ENCODE results near the gene DMRTC2.

DMRTC2 gene

GRCh38 chr19:41844601-41845000, 241 bp upstream of the DMRTC2 start, which contains the start of gene LYPD4:
TSS of gene LYPD4 (minus strand) at chr19:41844683. CDS start at chr19:41839285, 5,398 bp downstream.
- no peak for DNase-seq (ENCODE audit: low read depth)
- no peak within 1 kb of the TSS for H3K4me3 ChIP-seq (replicated peaks; ENCODE audit: low read depth, low read length)
- no peak for TF ChIP-seq CTCF (IDR thresholded peaks at IDR 0.05; ENCODE audit: low read length, missing control alignments)

GRCh38 chr19:41845051-41845590, 279 bp downstream of the DMRTC2 start:
- H3K4me3 ChIP-seq (replicated peaks; ENCODE audit: low read depth, low read length): no peak overlapping the region
- DNase-seq (ENCODE audit: low read depth): no peak
- TF ChIP-seq CTCF (IDR thresholded peaks at IDR 0.05; ENCODE audit: low read length, missing control alignments): no peak

- H3K4me3 ChIP-seq (replicated peaks; ENCODE audit: low read depth, low read length): no peak overlapping the region
- no peak for TF ChIP-seq CTCF (IDR thresholded peaks at IDR 0.05; ENCODE audit: low read length, missing control alignments)
- DNase-seq (ENCODE audit: low read depth): no peak
Measured at GRCh38 chr19:41847351-41848105, 2.7 kb downstream of the DMRTC2 start.

GRCh38 chr19:41848666-41849065, 3.8 kb downstream of the DMRTC2 start:
- no peak for DNase-seq (ENCODE audit: low read depth)
- TF ChIP-seq CTCF (IDR thresholded peaks at IDR 0.05; ENCODE audit: low read length, missing control alignments): no peak
- H3K4me3 ChIP-seq (replicated peaks; ENCODE audit: low read depth, low read length): no peak overlapping the region

- H3K4me3 ChIP-seq (replicated peaks; ENCODE audit: low read depth, low read length): no peak overlapping the region
- no peak for DNase-seq (ENCODE audit: low read depth)
- TF ChIP-seq CTCF (IDR thresholded peaks at IDR 0.05; ENCODE audit: low read length, missing control alignments): no peak
Measured at GRCh38 chr19:41849067-41849466, 4.2 kb downstream of the DMRTC2 start.

GRCh38 chr19:41850381-41850780, 5.5 kb downstream of the DMRTC2 start:
- TF ChIP-seq CTCF (IDR thresholded peaks at IDR 0.05; ENCODE audit: low read length, missing control alignments): no peak
- no peak overlapping the region for H3K4me3 ChIP-seq (replicated peaks; ENCODE audit: low read depth, low read length)
- no peak for DNase-seq (ENCODE audit: low read depth)

GRCh38 chr19:41851456-41851855, 6.6 kb downstream of the DMRTC2 start:
- no peak overlapping the region for H3K4me3 ChIP-seq (replicated peaks; ENCODE audit: low read depth, low read length)
- TF ChIP-seq CTCF (IDR thresholded peaks at IDR 0.05; ENCODE audit: low read length, missing control alignments): no peak
- no peak for DNase-seq (ENCODE audit: low read depth)

Data from fibroblast of pulmonary artery (primary cell).